AG09309 (cell line): ENCODE results near the gene NEGR1.

Experiments
- DNase-seq: peaks from one replicate; pipeline ENCODE4 v3.0.0-alpha.2; 2010; ENCODE audit warnings: low read depth
- H3K4me3 ChIP-seq: 2 replicates; pipeline ENCODE4 v1.5.1; 2011; ENCODE audit warnings: mild to moderate bottlenecking, low read depth, low read length, moderate library complexity; ENCODE audit not compliant: control insufficient read depth
- TF ChIP-seq, protein P1 (sequence below): IDR thresholded peaks from 2 replicates; pipeline ENCODE4 v1.5.1; 2011; ENCODE audit warnings: mild to moderate bottlenecking, low read depth, low read length, inconsistent platforms; ENCODE audit not compliant: insufficient read depth, control insufficient read depth; ENCODE audit errors: missing control alignments

NEGR1 gene

DNA sequence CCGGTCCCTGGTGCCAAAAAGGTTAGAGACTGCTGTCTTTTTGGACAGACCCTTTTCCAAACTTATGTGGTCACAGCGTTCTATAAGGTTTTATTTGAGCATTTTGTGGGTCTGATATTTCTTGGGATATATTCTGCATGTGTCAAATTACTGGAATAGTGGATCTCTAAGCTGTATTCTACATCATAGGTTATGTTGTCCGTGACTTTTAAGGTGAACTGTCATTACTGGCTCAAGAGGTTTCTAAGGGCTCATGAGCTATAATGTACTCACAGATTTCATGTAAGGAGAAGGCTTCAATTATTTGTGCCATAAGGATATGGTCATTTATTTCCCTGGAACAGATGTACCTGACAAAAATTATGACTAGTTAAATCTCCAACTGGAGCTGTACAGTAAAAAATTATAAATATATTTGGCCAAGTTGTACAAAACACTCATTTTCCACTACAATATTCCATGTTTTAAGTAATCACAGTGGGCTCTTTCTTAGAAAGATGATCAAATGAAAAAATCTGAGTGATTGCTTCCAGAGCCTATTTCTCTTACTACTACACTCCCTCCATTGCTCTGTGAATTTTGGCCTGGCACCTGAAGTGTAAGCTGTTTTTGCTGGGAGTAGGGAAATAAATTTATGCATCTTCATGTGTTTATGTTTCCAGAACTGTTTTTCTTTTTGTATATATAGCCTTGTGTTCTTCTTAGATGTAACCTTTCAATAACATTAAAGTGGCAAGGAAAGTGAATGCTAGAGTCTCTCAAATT, 663.4 kb downstream of the NEGR1 start:
- no peak for DNase-seq
- TF ChIP-seq, protein P1, sequence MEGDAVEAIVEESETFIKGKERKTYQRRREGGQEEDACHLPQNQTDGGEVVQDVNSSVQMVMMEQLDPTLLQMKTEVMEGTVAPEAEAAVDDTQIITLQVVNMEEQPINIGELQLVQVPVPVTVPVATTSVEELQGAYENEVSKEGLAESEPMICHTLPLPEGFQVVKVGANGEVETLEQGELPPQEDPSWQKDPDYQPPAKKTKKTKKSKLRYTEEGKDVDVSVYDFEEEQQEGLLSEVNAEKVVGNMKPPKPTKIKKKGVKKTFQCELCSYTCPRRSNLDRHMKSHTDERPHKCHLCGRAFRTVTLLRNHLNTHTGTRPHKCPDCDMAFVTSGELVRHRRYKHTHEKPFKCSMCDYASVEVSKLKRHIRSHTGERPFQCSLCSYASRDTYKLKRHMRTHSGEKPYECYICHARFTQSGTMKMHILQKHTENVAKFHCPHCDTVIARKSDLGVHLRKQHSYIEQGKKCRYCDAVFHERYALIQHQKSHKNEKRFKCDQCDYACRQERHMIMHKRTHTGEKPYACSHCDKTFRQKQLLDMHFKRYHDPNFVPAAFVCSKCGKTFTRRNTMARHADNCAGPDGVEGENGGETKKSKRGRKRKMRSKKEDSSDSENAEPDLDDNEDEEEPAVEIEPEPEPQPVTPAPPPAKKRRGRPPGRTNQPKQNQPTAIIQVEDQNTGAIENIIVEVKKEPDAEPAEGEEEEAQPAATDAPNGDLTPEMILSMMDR: no peak
- no peak overlapping the region for H3K4me3 ChIP-seq

DNA sequence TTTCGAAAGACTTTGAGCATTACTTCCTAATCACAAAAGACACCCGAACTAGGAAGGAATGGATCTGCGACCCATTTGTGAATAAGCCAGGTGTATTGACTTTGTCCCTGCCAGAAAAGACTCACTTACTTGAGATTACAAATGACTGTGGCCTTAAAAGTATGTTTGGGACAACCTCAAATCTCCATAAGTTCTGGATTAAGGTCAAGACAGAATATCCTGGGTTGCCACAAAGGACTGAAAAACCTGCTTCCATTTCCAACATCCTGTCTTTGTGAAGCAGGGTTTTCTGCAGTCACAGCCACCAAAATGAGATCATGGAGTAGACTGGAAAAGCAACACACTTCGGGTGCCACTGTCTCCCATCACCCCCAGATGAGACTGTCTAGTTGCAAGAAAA, 664.1 kb downstream of the NEGR1 start:
- TF ChIP-seq, protein P1: no peak
- no peak for DNase-seq
- H3K4me3 ChIP-seq: no peak overlapping the region

DNA sequence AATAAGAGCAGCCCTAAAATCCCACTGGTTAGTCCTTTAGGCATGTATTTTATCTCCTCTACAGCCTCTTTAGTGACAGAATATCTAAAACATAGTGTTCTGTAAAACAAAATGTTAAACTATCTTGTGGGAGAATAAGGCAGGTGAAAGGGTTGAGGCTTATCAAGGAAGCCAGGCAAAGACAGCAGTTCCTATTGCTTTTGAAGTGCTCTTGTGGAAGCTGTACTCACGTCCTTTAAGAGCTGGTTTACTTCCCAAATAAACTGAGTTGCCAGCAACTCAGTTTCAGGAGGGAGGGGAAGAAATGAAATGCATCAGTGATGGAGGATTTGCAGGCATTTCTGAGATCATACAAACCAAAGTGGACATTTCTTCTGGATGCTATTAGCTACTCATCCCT, 671.9 kb downstream of the NEGR1 start:
- DNase-seq: no peak
- no peak overlapping the region for H3K4me3 ChIP-seq
- TF ChIP-seq, protein P1: no peak

DNA sequence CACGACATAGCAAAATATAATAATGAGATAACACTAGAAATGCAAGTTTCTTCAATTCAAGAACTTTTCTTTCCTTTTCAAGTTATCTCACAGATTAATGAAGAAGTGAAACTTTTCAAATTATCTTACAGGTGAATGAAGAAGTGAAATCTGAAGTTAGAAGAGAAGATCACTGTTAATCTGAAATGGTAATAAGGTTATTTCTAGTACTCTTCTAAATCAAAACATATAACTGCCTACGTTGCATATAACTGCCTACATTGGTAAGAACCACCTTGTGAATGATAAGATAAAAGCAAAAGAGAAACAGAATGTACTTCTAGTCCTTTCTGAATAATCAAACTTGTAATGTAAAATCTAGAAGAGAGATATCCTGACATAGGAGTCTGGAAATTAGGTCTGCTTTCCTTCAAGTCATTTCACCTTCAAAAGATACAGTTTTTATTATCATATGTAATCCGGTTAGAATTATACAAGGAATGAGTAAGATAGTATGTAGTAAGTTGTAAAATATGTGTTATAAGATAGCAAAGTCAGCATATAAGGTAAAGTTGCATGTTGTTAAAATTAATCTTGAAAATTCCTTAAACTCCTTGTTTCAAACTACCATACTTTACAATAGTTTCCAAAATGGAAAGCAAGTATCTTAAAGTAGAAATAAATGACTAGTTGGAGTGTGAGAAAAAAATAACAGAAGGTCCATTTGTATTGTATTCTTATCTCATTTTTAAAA, 679.1 kb downstream of the NEGR1 start:
- no peak overlapping the region for H3K4me3 ChIP-seq
- TF ChIP-seq, protein P1: no peak
- no peak for DNase-seq

DNA sequence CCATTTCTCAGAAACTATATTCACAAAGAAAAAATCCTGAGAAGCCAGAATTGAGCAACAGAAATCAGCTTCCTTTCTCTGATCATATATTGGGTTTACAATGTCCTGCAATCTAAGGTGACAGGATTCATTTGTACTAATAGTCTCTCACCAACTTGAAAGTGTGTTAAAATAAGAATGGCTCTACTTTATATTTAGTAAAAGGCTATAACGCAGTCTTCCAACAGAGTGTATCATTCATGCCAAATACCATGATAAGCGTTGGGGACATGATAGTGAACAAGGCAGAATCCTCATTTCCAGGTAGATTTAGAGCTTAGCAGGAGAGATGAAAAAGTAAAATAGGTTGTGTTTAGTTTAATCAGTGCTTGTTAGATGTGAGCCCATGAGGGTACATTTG, 682.3 kb downstream of the NEGR1 start:
- no peak overlapping the region for H3K4me3 ChIP-seq
- TF ChIP-seq, protein P1: no peak
- no peak for DNase-seq

DNA sequence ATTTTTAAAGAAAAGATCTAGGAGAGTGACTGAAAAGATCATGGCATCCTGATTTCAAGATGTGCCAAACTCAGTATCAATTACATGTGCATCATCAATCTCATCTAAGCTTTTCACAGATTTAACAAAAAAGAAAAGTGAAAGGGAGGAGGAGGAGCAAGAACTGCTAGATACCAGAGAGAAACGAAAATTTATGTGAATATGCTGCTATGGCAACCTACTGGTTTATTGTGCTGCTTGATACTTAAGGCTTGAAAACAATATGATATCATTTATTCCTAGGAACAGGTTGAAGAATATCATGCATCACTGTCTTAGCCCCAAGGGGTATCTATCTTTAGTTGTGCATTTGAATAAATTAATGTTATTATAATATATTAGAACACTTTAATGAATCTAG, 683.0 kb downstream of the NEGR1 start:
- TF ChIP-seq, protein P1: no peak
- DNase-seq: no peak

More for the DNA sequence above, 683.0 kb downstream of the NEGR1 start:
- H3K4me3 ChIP-seq: no peak overlapping the region
